PC-3 (cell line): ENCODE results near the gene ASB12. TPM values are rescaled to one million over a fixed set of nuclear protein-coding genes. Genes with fewer than 3 reads are reported as not detected.

Source experiments
- ATAC-seq: fragments of 200-7000 bp; cut with Tn5 transposase; 2 replicates; pipeline ENCODE4 v1.9.1; 2020; ENCODE audit warnings: mild to moderate bottlenecking, moderate library complexity
- BruUV-seq: library from RNA; stranded (reverse); fragments of 400-500 nt; replicated peaks from 2 replicates; lab custom pipeline; 2021; lab: Mats Ljungman, UMichigan
- CTCF ChIA-PET: fragments of 300-600 bp; sonication (Branson Sonifier 250); formaldehyde crosslinking; loops from one replicate; lab custom pipeline; 2022; ENCODE audit warnings: antibody characterized with exemption; lab: Charles Lee
- POLR2A ChIA-PET: fragments of 300-600 bp; sonication (Branson Sonifier 250); formaldehyde crosslinking; loops from one replicate; lab custom pipeline; 2022; ENCODE audit warnings: antibody characterized with exemption; ENCODE audit not compliant: unreplicated experiment; lab: Charles Lee
- DNase-seq: peaks from one replicate; pipeline ENCODE4 v3.0.0-alpha.2; 2015
- H2AFZ ChIP-seq: fragments of 300-600 bp; sonication (generic); 2 replicates; pipeline ENCODE4 v1.6.0; 2016; ENCODE audit warnings: antibody characterized with exemption, low read length
- H3F3A ChIP-seq: fragments of 300-600 bp; sonication (generic); one replicate; pipeline ENCODE4 v1.6.0; 2017; ENCODE audit warnings: antibody characterized with exemption, low read length, control low read depth, mild to moderate bottlenecking; ENCODE audit not compliant: unreplicated experiment
- H3K27ac ChIP-seq: fragments of 300-600 bp; sonication (generic); 2 replicates; pipeline ENCODE4 v1.5.1; 2016; ENCODE audit warnings: mild to moderate bottlenecking, low read length
- H3K27me3 ChIP-seq: fragments of 300-600 bp; sonication (generic); 2 replicates; pipeline ENCODE4 v1.6.1; 2016; ENCODE audit warnings: low read length, mixed read lengths
- H3K36me3 ChIP-seq: fragments of 300-600 bp; sonication (generic); 2 replicates; pipeline ENCODE4 v1.6.1; 2016; ENCODE audit warnings: low read depth, mixed run types, low read length, mixed read lengths
- H3K4me1 ChIP-seq: fragments of 300-600 bp; sonication (generic); 2 replicates; pipeline ENCODE4 v1.5.1; 2016; ENCODE audit warnings: low read length; ENCODE audit not compliant: insufficient read depth
- H3K4me2 ChIP-seq: fragments of 300-600 bp; sonication (generic); 2 replicates; pipeline ENCODE4 v1.6.0; 2016; ENCODE audit warnings: low read length
- H3K4me3 ChIP-seq: fragments of 300-600 bp; sonication (generic); 2 replicates; pipeline ENCODE4 v1.5.1; 2016; ENCODE audit warnings: mild to moderate bottlenecking, low read length, mixed read lengths
- H3K79me2 ChIP-seq: fragments of 300-600 bp; sonication (generic); 2 replicates; pipeline ENCODE4 v1.6.1; 2017; ENCODE audit warnings: low read length, mixed read lengths
- H3K9ac ChIP-seq: fragments of 300-600 bp; sonication (generic); 2 replicates; pipeline ENCODE4 v1.6.0; 2016; ENCODE audit warnings: mild to moderate bottlenecking, low read length
- H3K9me2 ChIP-seq: fragments of 300-600 bp; sonication (generic); replicated peaks from 2 replicates; pipeline ENCODE4 v1.6.1; 2016; ENCODE audit warnings: mixed run types, low read length, mixed read lengths
- H3K9me3 ChIP-seq: fragments of 300-600 bp; sonication (generic); 2 replicates; pipeline ENCODE4 v1.6.1; 2016; ENCODE audit warnings: low read length, mixed read lengths
- H4K20me1 ChIP-seq: fragments of 300-600 bp; sonication (generic); 2 replicates; pipeline ENCODE4 v1.6.1; 2016; ENCODE audit warnings: low read length, mixed read lengths
- EZH2 ChIP-seq: fragments of 300-600 bp; sonication (generic); IDR thresholded peaks from one replicate; pipeline ENCODE4 v1.6.1; 2017; ENCODE audit warnings: antibody characterized with exemption, mild to moderate bottlenecking, low read length; ENCODE audit not compliant: unreplicated experiment
- EZH2phosphoT487 ChIP-seq: fragments of 300-600 bp; sonication (generic); IDR thresholded peaks from 2 replicates; pipeline ENCODE4 v1.6.1; 2018; ENCODE audit warnings: mild to moderate bottlenecking, antibody characterized with exemption, low read length, borderline replicate concordance
- intact Hi-C: fragments of 100-400 bp; cut with micrococcal nuclease; formaldehyde crosslinking; loops from 2 replicates; pipeline ENCODE4 v1.9.0; 2023
- total RNA-seq: library from RNA; depleted of rRNA; stranded (reverse); fragments of >200 nt; gene quantifications from 2 replicates; pipeline ENCODE4 v1.2.3, GENCODE V29; 2014
- TF ChIP-seq, protein P1 (sequence below): fragments of 300-600 bp; sonication (generic); conservative IDR thresholded peaks from 2 replicates; pipeline ENCODE4 v1.5.1; 2017; ENCODE audit warnings: antibody characterized with exemption, low read depth, mild to moderate bottlenecking, low read length

Gene ASB12
- total RNA-seq, 1 experiment from 2014 or later, result not detected

DNA sequence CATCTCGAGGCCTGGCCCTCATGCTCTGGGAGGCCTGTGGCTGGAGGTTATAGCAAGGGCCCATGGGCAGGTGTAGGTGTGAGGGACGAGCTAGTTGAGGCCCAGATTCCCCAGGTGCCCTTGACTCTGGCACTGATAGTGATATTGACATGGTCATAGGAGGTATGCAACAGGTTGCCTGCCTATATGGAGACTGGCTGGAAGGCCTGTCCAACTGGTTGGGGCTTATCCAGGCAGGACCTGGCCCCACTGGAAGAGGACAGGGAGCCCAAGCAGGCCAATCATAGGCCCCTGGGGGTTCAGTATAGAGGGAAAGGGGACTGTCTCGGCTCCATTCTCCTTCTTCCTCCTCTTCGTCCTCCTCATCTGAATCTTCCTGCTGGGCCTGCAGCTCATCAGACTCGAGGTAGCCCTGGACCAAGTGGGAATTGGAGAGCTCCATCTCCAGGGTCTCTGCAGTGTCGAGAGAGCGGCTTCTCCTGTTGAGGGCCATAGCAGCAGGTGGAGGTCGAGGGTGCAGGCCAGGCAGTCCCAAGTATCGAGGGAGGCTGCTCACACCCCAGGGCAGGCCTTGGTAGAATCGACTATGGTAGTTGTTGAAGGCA, 40.2 kb downstream of the ASB12 start:
- ChIA-PET POLR2A (no interaction called here), CTCF (no interaction called here)
- Histone ChIP-seq H3K79me2 (no peaks in the 10 kb centered on the region), H4K20me1 (no peaks in the 10 kb centered on the region), H3K4me3 (no peak overlapping the region), H3K4me2 (no peak overlapping the region), H3F3A (no peaks in the 10 kb centered on the region), H3K4me1 (no peaks in the 10 kb centered on the region), H3K9ac (no peak overlapping the region), H3K36me3 (no peaks in the 10 kb centered on the region), H3K9me3 (no peaks in the 10 kb centered on the region), H3K27ac (no peak overlapping the region), H2AFZ (no peak overlapping the region), H3K9me2 (no peaks in the 10 kb centered on the region), H3K27me3 (no peaks in the 10 kb centered on the region)
- intact Hi-C loops, result no loop called here
- DNase-seq (no peak), ATAC-seq (no peak)
- TF ChIP-seq EZH2, result no peak
- TF ChIP-seq, protein P1, sequence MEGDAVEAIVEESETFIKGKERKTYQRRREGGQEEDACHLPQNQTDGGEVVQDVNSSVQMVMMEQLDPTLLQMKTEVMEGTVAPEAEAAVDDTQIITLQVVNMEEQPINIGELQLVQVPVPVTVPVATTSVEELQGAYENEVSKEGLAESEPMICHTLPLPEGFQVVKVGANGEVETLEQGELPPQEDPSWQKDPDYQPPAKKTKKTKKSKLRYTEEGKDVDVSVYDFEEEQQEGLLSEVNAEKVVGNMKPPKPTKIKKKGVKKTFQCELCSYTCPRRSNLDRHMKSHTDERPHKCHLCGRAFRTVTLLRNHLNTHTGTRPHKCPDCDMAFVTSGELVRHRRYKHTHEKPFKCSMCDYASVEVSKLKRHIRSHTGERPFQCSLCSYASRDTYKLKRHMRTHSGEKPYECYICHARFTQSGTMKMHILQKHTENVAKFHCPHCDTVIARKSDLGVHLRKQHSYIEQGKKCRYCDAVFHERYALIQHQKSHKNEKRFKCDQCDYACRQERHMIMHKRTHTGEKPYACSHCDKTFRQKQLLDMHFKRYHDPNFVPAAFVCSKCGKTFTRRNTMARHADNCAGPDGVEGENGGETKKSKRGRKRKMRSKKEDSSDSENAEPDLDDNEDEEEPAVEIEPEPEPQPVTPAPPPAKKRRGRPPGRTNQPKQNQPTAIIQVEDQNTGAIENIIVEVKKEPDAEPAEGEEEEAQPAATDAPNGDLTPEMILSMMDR, result no peak
- no peak for TF ChIP-seq EZH2phosphoT487
- BruUV-seq, result no TSS peak

DNA sequence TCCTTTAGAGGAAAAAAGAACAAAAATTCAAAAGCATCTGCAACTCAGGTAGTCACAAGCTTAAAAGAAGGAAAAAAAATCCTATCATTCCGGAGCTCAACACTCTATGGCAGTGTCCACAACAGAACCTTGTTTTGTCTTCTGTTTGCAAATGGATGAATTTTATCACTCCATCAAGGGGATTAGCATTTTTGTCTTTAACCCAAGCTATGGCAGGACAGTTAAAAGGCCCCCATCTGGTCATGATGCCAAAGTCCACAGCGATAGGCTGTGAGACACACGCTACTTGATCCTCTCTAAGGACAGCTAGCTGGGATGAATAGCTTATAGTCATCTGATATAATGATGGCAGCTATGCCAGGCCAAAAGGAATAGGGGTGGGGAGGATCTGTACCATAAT, 41.5 kb downstream of the ASB12 start:
- Histone ChIP-seq H3K27ac (no peak overlapping the region), H3K9me2 (no peaks in the 10 kb centered on the region), H3K36me3 (no peaks in the 10 kb centered on the region), H3K9me3 (no peaks in the 10 kb centered on the region), H3F3A (no peaks in the 10 kb centered on the region), H2AFZ (no peak overlapping the region), H3K4me1 (no peaks in the 10 kb centered on the region), H3K27me3 (no peaks in the 10 kb centered on the region), H3K4me2 (no peak overlapping the region), H4K20me1 (no peaks in the 10 kb centered on the region), H3K79me2 (no peaks in the 10 kb centered on the region), H3K4me3 (no peak overlapping the region), H3K9ac (no peak overlapping the region)
- TF ChIP-seq EZH2phosphoT487, result no peak
- no peak for TF ChIP-seq EZH2
- TF ChIP-seq, protein P1, result no peak
- ATAC-seq (no peak), DNase-seq (no peak)
- ChIA-PET CTCF (no interaction called here), POLR2A (no interaction called here)
- intact Hi-C loops, result no loop called here
- no TSS peak for BruUV-seq

DNA sequence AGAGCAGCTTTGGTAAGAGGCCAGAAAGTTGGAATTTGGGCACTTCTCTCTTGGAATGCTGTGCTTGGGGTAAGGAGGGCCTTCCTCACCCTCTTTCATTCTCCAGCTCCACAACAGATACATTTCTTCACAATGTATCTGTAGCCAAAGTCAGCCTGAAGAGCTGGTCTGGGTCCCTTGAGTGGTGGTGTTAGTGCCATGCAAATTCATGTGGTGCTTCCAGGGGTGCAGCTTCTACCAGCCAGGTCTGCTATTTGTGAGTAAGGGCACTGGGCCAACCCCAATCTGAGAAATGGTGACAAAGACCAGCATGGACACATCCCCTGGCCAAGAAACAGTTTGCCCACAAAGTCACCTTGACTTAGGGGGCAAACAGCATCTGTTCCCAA, 42.7 kb downstream of the ASB12 start:
- TF ChIP-seq EZH2phosphoT487 (no peak), EZH2 (no peak)
- TF ChIP-seq, protein P1, result no peak
- CTCF ChIA-PET, result no interaction called here
- H3K36me3 ChIP-seq, result no peaks in the 10 kb centered on the region

More for the DNA sequence above, 42.7 kb downstream of the ASB12 start:
- no TSS peak for BruUV-seq
- POLR2A ChIA-PET, result no interaction called here
- Histone ChIP-seq H3K9ac (no peak overlapping the region), H2AFZ (no peak overlapping the region), H3K9me2 (no peaks in the 10 kb centered on the region), H3K79me2 (no peaks in the 10 kb centered on the region), H3F3A (no peaks in the 10 kb centered on the region), H3K27me3 (no peaks in the 10 kb centered on the region), H3K27ac (no peak overlapping the region), H3K4me3 (no peak overlapping the region), H4K20me1 (no peaks in the 10 kb centered on the region), H3K9me3 (no peaks in the 10 kb centered on the region), H3K4me2 (no peak overlapping the region), H3K4me1 (no peaks in the 10 kb centered on the region)
- no peak for DNase-seq
- ATAC-seq, result no peak
- intact Hi-C loops, result no loop called here
